ENCODE results near the gene NOSIP.

NOSIP gene

GRCh38 chr19:49570997-49571676 lies 9.2 kb downstream of the NOSIP start:
- DNase-seq: no peak

- no peak for DNase-seq
Observed at GRCh38 chr19:49570138-49570856, 10.1 kb downstream of the NOSIP start.

GRCh38 chr19:49567861-49568441 lies 12.4 kb downstream of the NOSIP start:
- DNase-seq: no peak

- DNase-seq: no peak
Observed at GRCh38 chr19:49566302-49566701, 14.1 kb downstream of the NOSIP start.

GRCh38 chr19:49565261-49565660 lies 15.1 kb downstream of the NOSIP start:
- DNase-seq: no peak

- DNase-seq: no peak
Observed at GRCh38 chr19:49564616-49565045, 15.7 kb downstream of the NOSIP start.

GRCh38 chr19:49560358-49560900 lies 19.9 kb downstream of the NOSIP start:
- no peak for DNase-seq

- DNase-seq: no peak
Observed at GRCh38 chr19:49559928-49560327, 20.4 kb downstream of the NOSIP start.

- no peak for DNase-seq
Observed at GRCh38 chr19:49559443-49559842, 20.9 kb downstream of the NOSIP start.

GRCh38 chr19:49558591-49558990 lies 21.8 kb downstream of the NOSIP start:
- DNase-seq: no peak

GRCh38 chr19:49557641-49558325 lies 22.6 kb downstream of the NOSIP start:
- no peak for DNase-seq

- no peak for DNase-seq
Observed at GRCh38 chr19:49556412-49557398, 23.7 kb downstream of the NOSIP start.

GRCh38 chr19:49555600-49556411 lies 24.6 kb downstream of the NOSIP start:
- DNase-seq: peak; percentile 75

- DNase-seq: no peak
Observed at GRCh38 chr19:49554701-49555181, 25.6 kb downstream of the NOSIP start.

- no peak for DNase-seq
Observed at GRCh38 chr19:49553451-49554271, 26.7 kb downstream of the NOSIP start.

GRCh38 chr19:49552749-49553148 lies 27.6 kb downstream of the NOSIP start:
- no peak for DNase-seq

- no peak for DNase-seq
Observed at GRCh38 chr19:49551531-49551930, 28.8 kb downstream of the NOSIP start.

GRCh38 chr19:49549045-49549444 lies 31.3 kb downstream of the NOSIP start:
- DNase-seq: no peak

GRCh38 chr19:49546825-49547565 lies 33.4 kb downstream of the NOSIP start:
- no peak for DNase-seq

Data from stimulated activated CD4-positive, alpha-beta T cell treated with anti-CD3 and anti-CD28 coated beads, Interleukin-12 subunit alpha, Interleukin-12 subunit beta, amount 100 ng/mL, for 4 hours (primary cell).